Fibroblast of pulmonary artery (primary cell): ENCODE results near the gene TAS2R41.

Source experiments
- DNase-seq: peaks from one replicate; pipeline ENCODE4 v3.0.0-alpha.2; 2010; ENCODE audit warnings: low read depth
- H3K4me3 ChIP-seq: replicated peaks from 2 replicates; pipeline ENCODE4 v1.5.1; 2011; ENCODE audit warnings: low read depth, mild to moderate bottlenecking, control low read depth, low read length, moderate library complexity
- CTCF ChIP-seq: IDR thresholded peaks from 2 replicates; pipeline ENCODE4 v1.5.1; 2011; ENCODE audit warnings: mild to moderate bottlenecking, control low read depth, low read length, inconsistent platforms; ENCODE audit errors: missing control alignments

The TAS2R41 gene

DNA sequence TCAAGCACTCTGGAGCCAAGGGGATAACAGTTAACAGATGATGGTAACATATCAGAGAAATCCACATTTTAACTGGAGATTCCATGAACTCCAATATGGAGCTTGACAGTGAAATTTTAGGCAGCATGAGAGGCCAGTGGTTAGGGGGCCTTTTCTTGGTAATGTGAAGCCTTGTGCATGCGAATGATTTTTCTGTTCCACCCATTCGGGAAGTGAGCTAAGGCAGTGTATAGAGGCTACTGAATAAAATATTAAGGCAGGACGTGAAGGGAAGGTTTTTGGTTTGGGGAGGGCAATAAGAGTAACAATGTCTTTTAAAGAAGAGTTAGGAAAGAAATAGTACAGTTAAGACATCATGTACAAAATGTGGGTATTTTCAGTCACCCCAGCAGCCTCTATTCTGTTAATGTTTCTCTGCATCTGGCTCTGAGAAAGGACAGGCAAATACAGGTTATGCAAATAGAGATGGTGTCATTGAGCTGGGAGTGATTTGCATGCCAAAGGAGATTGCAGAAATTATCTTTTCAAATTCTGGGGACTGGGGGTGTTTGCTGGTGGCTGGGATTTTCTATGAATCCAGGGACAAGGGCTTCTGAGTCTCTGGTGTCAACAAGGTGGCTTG is 41.2 kb upstream of the TAS2R41 start:
- H3K4me3 ChIP-seq, result no peak overlapping the region
- TF ChIP-seq CTCF, result no peak
- no peak for DNase-seq

GRCh38 chr7:143437578-143437977 is 40.1 kb upstream of the TAS2R41 start:
- TF ChIP-seq CTCF, result no peak
- H3K4me3 ChIP-seq, result no peak overlapping the region
- DNase-seq, result no peak

GRCh38 chr7:143439866-143440265 is 37.8 kb upstream of the TAS2R41 start:
- no peak for DNase-seq
- H3K4me3 ChIP-seq, result no peak overlapping the region
- TF ChIP-seq CTCF, result no peak

GRCh38 chr7:143443153-143443552 is 34.5 kb upstream of the TAS2R41 start, which contains the start of gene TAS2R60:
Gene TAS2R60 (plus strand): TSS chr7:143443453. CDS start chr7:143443453, 0 bp downstream.
- no peak for TF ChIP-seq CTCF
- H3K4me3 ChIP-seq, result no peak within 1 kb of the TSS
- DNase-seq, result no peak

DNA sequence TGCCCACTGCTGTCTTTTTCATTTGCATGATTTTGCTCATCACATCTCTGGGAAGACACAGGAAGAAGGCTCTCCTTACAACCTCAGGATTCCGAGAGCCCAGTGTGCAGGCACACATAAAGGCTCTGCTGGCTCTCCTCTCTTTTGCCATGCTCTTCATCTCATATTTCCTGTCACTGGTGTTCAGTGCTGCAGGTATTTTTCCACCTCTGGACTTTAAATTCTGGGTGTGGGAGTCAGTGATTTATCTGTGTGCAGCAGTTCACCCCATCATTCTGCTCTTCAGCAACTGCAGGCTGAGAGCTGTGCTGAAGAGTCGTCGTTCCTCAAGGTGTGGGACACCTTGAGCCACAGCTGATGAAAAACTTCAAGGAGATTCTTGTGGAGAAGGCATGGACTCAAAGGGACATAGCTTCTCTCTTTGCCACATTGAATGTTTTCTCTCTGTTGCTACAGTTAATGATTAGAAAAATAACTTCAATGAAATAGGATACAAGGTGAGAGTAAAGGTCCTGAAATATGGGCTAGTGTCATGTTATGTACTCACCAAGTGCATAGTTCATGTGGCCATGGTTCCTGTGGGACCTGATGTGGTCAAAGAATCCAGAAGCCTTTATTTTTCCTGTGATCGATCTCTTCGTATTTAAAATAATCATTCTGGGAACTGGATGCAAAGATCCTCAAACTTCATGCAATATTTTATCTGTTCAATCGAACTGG is 33.5 kb upstream of the TAS2R41 start:
- TF ChIP-seq CTCF, result no peak
- no peak for DNase-seq
- H3K4me3 ChIP-seq, result no peak overlapping the region

GRCh38 chr7:143444785-143445184 is 32.9 kb upstream of the TAS2R41 start:
- no peak overlapping the region for H3K4me3 ChIP-seq
- DNase-seq, result no peak
- no peak for TF ChIP-seq CTCF
